Measurements from ENCODE around the gene LAMB3.

- TF ChIP-seq, protein P1, sequence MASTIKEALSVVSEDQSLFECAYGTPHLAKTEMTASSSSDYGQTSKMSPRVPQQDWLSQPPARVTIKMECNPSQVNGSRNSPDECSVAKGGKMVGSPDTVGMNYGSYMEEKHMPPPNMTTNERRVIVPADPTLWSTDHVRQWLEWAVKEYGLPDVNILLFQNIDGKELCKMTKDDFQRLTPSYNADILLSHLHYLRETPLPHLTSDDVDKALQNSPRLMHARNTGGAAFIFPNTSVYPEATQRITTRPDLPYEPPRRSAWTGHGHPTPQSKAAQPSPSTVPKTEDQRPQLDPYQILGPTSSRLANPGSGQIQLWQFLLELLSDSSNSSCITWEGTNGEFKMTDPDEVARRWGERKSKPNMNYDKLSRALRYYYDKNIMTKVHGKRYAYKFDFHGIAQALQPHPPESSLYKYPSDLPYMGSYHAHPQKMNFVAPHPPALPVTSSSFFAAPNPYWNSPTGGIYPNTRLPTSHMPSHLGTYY (CRISPR knock-in tag; IDR thresholded peaks at IDR 0.05) = no peak
- TF ChIP-seq CTCF (IDR thresholded peaks at IDR 0.05) (no peak), ETV6 (CRISPR knock-in tag; IDR thresholded peaks at IDR 0.05) (no peak), ATF6 (CRISPR knock-in tag; IDR thresholded peaks at IDR 0.05) (no peak)
- TF ChIP-seq, protein P2, sequence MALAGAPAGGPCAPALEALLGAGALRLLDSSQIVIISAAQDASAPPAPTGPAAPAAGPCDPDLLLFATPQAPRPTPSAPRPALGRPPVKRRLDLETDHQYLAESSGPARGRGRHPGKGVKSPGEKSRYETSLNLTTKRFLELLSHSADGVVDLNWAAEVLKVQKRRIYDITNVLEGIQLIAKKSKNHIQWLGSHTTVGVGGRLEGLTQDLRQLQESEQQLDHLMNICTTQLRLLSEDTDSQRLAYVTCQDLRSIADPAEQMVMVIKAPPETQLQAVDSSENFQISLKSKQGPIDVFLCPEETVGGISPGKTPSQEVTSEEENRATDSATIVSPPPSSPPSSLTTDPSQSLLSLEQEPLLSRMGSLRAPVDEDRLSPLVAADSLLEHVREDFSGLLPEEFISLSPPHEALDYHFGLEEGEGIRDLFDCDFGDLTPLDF (CRISPR knock-in tag; IDR thresholded peaks at IDR 0.05) = no peak
- TF ChIP-seq, protein P3, sequence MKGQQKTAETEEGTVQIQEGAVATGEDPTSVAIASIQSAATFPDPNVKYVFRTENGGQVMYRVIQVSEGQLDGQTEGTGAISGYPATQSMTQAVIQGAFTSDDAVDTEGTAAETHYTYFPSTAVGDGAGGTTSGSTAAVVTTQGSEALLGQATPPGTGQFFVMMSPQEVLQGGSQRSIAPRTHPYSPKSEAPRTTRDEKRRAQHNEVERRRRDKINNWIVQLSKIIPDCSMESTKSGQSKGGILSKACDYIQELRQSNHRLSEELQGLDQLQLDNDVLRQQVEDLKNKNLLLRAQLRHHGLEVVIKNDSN (CRISPR knock-in tag; IDR thresholded peaks at IDR 0.05) = no peak
Measured at GRCh38 chr1:209653915-209654351, 1.7 kb upstream of the LAMB3 start.
